GM18870 (cell line): ENCODE measurements around the gene GRAMD2B.
"Not testable (repeated sequence)": the region's sequence is repeated elsewhere in the genome, so short reads cannot be mapped to it uniquely, and the experiment has no call there.

Source experiments
- ATAC-seq: cut with Tn5 transposase; IDR thresholded peaks from one replicate; pipeline ENCODE4 v1.9.1; 2021; ENCODE audit warnings: moderate library complexity; ENCODE audit not compliant: unreplicated experiment

The GRAMD2B gene, protein sequence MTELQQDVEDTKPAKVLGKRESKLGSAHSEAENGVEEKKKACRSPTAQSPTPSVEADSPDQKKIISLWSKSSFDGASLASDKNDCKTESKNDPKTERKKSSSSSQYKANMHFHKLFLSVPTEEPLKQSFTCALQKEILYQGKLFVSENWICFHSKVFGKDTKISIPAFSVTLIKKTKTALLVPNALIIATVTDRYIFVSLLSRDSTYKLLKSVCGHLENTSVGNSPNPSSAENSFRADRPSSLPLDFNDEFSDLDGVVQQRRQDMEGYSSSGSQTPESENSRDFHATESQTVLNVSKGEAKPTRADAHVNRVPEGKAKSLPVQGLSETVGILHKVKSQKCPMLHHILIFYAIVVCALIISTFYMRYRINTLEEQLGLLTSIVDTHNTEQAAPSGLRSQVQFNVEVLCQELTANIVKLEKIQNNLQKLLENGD

DNA sequence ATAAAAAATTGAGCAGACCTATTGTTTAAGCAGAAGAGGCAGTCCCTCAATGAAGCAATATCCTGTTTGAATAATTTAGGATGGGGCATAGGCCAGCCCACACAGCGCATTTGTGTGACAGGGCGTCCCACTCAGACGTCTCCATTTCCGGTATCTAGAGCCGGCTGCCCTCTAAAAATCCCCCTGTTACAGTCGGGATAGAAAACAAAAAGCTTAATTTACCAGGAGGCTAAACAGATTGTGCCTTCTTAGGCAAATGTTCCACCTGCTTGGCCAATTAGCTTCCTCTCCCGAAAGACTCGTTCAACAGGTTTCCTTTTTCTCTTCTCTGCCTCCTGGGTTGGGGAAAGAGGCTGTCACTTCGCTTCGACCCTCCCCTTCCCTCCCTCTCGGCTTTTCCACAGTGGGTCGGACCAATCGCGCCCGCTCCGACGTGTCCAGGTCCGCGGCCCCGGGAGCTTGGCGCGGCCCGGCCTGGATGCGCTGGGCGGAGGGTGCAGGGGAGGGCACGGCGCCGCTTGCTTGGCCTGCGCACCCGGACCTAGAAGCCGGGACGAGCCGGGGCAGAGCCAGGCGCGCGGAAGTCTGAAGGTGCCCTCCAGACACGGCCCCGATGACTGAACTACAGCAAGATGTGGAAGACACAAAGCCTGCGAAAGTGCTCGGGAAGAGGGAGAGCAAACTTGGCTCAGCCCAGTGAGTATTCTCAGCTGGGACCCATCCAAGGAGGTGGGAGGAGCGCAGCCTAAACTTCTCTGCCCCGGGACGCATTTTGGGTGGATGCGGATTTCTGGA is at the start of gene GRAMD2B:
TSS of gene GRAMD2B (plus strand) at position 416 of the 795 bp plus-strand sequence. CDS start at position 614, 198 bp downstream.
- ATAC-seq: peak; percentile 85

GRCh38 chr5:126374109-126374416 is 49.1 kb upstream of the GRAMD2B start:
- no peak for ATAC-seq

GRCh38 chr5:126376443-126376842 is 46.8 kb upstream of the GRAMD2B start:
- ATAC-seq: no peak

GRCh38 chr5:126377424-126377823 is 45.8 kb upstream of the GRAMD2B start:
- no peak for ATAC-seq

- not testable (repeated sequence) for ATAC-seq
Observed at GRCh38 chr5:126380316-126380715, 42.9 kb upstream of the GRAMD2B start.

DNA sequence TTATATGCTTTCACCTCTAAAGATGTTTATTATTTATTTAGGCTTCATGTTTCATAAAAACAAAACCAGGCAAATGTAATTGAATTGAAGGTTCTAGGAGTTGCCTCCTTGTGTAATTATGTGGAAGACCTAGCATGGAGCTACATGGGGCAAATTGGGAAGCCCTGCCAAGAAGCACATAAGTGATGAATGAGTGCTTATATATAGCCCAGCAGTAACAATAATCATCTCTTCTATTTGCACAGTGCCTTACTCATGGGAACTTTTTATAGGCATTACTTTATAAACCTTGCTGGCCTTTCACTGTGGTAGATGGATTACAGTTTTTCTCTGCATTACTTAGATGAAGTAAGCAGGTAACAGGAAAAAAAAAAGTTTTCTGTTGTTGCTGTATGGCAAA is 40.0 kb upstream of the GRAMD2B start:
- ATAC-seq: no peak

- no peak for ATAC-seq
Observed at GRCh38 chr5:126383776-126384175, 39.4 kb upstream of the GRAMD2B start.

DNA sequence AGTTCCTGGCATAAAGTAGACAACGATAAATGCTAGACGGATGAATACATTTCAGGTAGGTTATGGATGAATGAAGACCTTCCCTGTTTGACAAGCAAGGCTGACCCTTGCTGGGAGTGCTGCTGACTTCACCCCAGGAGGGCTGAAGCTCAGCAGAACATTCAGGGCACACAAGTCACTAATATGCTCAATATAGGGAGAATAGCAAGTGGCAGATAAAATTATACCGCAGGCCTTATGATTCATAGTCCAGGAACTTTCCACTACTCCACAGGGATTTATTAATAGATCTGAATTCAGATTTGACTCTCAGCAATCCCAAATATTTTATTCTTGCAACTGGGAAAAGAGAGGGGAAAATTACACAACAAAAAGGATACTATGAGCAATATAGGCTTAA is 38.2 kb upstream of the GRAMD2B start:
- no peak for ATAC-seq

GRCh38 chr5:126385524-126386502 is 37.4 kb upstream of the GRAMD2B start:
- ATAC-seq: no peak

DNA sequence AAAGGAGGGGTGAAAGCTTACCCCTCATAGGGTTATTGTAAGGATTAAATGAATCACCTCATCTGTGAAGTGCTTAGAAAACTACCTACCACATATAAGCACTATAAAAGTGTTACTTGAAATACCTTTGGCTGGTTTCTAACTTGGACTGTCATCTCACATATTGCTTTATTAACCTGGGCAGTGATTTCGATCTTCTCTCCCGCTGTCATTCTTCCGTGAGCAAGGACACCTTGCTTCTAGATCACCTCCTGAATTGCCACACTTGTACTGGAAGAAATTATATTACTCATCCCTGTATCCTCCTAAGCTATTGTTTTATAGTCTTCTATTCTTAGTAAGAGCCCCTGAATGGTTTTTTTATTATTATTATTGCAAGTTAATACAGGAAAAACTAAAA is 34.0 kb upstream of the GRAMD2B start:
- ATAC-seq: no peak

DNA sequence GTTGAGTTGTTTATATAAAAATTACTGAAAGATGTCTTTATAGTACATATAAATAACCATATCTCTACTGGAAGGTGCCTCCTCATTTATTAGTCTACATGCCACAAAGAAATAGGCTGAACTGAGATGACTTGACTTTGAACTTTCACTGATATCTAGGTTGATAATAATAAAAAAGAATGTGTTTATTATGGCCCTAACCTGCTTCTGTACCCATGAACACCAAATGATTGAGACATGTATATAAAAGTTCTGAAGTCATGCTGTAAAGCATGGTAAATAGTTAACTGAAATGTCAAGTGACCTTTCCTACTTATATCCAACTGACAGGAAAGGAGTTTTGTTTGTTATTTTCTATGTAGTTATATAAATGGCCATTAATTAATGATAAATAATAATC is 33.2 kb upstream of the GRAMD2B start:
- no peak for ATAC-seq

- ATAC-seq: no peak
Observed at GRCh38 chr5:126391386-126391785, 31.8 kb upstream of the GRAMD2B start.

GRCh38 chr5:126394211-126394788 is 28.9 kb upstream of the GRAMD2B start:
- no peak for ATAC-seq

GRCh38 chr5:126395198-126395597 is 28.0 kb upstream of the GRAMD2B start:
- ATAC-seq: no peak

- ATAC-seq: no peak
Observed at GRCh38 chr5:126395605-126396004, 27.6 kb upstream of the GRAMD2B start.

DNA sequence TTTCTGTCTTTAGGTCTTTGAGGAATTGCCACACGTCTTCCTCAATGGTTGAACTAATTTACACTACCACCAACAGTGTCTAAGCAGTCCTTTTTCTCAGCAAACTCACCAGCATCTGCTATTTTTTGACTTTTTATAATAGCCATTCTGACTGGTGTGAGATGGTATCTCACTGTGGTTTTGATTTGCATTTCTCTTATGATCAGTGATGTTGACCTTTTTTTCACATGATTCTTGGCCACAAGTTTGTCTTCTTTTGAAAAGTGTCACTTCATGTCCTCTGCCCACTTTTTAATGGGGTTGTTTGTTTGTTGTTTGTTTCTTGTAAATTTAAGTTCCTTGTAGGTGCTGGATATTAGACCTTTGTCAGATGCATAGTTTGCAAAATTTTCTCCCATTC is 26.5 kb upstream of the GRAMD2B start:
- ATAC-seq: peak; percentile 47

DNA sequence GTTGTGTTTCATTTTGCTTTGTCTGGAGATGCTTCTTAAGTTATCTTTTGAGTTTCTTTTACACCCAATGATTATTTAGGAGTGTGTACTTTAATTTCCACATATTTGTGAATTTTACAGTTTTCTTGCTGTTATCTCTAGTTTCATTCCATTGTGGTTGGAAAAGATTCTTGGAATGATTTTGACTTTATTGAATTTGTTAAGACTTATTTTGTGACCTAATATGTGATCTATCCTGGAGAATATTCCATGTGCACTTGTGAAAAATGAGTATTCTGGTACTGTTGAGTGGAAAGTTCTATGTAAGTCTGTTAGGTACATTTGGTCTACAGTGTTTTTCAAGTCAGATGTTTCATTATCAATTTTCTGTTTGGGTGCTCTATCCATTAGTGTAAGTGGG is 24.4 kb upstream of the GRAMD2B start:
- ATAC-seq: no peak

DNA sequence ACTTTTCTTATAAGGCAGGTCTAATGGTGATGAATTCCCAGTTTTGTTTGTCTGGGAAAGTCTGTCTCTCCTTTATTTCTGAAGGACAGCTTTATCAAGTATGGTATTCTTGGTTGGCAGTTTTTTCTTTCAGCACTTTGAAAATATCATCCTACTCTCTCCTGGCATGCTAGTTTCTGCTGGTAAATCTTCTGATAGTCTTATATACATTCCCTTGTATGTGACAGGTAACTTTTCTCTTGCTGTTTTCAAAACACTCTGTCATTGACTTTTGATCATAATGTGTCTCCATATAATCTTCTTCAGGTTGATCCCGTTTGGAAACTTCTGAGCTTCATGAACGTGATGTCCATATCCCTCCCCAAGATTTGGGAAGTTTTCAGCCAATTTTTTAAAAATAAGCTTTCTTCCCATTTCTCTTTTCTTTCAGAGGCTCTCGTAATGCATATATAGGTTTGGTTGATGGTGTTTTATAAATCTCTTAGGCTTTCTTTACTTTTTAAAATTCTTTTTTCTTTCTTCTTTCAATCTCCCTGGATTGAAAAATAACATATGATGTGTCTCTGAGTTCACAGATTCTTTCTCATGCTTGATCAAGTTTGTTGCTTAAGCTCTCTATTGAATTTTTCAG is 22.5 kb upstream of the GRAMD2B start:
- ATAC-seq: no peak

- no peak for ATAC-seq
Observed at GRCh38 chr5:126402621-126403555, 20.3 kb upstream of the GRAMD2B start.
